ENCODE data around the gene BTN2A1. TPM values are rescaled to one million over a fixed set of nuclear protein-coding genes. Genes with fewer than 3 reads are reported as not detected.
"Not testable (repeated sequence)": the region's sequence is repeated elsewhere in the genome, so short reads cannot be mapped to it uniquely, and the experiment has no call there.

The BTN2A1 gene
- total RNA-seq, 1 donor from 2014 or later = 14.5 TPM

- intact Hi-C loops (cut with DNase I) = no loop called here
- DNase-seq (ENCODE audit: missing footprints) = no peak
- ATAC-seq = no peak
Observed at GRCh38 chr6:26459023-26459810, 1.5 kb downstream of the BTN2A1 start.

- ATAC-seq; DNase-seq (ENCODE audit: missing footprints); intact Hi-C loops (cut with DNase I): not testable (repeated sequence)
Observed at GRCh38 chr6:26461353-26461752, 3.6 kb downstream of the BTN2A1 start.

- ATAC-seq = no peak
- intact Hi-C loops (cut with DNase I) = no loop called here
- DNase-seq (ENCODE audit: missing footprints) = no peak
Observed at GRCh38 chr6:26464014-26464413, 6.3 kb downstream of the BTN2A1 start.

GRCh38 chr6:26464416-26465131, 6.8 kb downstream of the BTN2A1 start:
- intact Hi-C loops (cut with DNase I) = no loop called here
- no peak for ATAC-seq
- no peak for DNase-seq (ENCODE audit: missing footprints)

GRCh38 chr6:26465776-26466175, 8.0 kb downstream of the BTN2A1 start:
- no peak for DNase-seq (ENCODE audit: missing footprints)
- intact Hi-C loops (cut with DNase I) = no loop called here
- no peak for ATAC-seq

- no peak for DNase-seq (ENCODE audit: missing footprints)
- no peak for ATAC-seq
- intact Hi-C loops (cut with DNase I) = no loop called here
Observed at GRCh38 chr6:26468829-26469228, 11.1 kb downstream of the BTN2A1 start.

GRCh38 chr6:26470643-26471042, 12.9 kb downstream of the BTN2A1 start:
- no peak for DNase-seq (ENCODE audit: missing footprints)
- intact Hi-C loops (cut with DNase I) = no loop called here
- no peak for ATAC-seq

- no peak for DNase-seq (ENCODE audit: missing footprints)
- no peak for ATAC-seq
- intact Hi-C loops (cut with DNase I) = no loop called here
Observed at GRCh38 chr6:26471970-26472369, 14.2 kb downstream of the BTN2A1 start.

GRCh38 chr6:26472549-26473290, 15.0 kb downstream of the BTN2A1 start:
- DNase-seq (ENCODE audit: missing footprints) (no peak), ATAC-seq (no peak)
- intact Hi-C loops (cut with DNase I) = no loop called here

GRCh38 chr6:26473429-26473757, 15.6 kb downstream of the BTN2A1 start:
- DNase-seq (ENCODE audit: missing footprints) (no peak), ATAC-seq (no peak)
- intact Hi-C loops (cut with DNase I) = no loop called here

GRCh38 chr6:26473758-26474438, 16.1 kb downstream of the BTN2A1 start:
- intact Hi-C loops (cut with DNase I) = loop anchor here (2.0 kb wide), 1 partner anchor 47 kb away; no protein-coding TSS in a partner anchor
- peak; percentile 84 for DNase-seq (ENCODE audit: missing footprints)
- peak; percentile 95 for ATAC-seq

- DNase-seq (ENCODE audit: missing footprints) (no peak), ATAC-seq (no peak)
- intact Hi-C loops (cut with DNase I) = loop anchor here (2.0 kb wide), 1 partner anchor 46 kb away; no protein-coding TSS in a partner anchor
Observed at GRCh38 chr6:26474439-26474881, 16.7 kb downstream of the BTN2A1 start.

- ATAC-seq (no peak), DNase-seq (ENCODE audit: missing footprints) (no peak)
- intact Hi-C loops (cut with DNase I) = loop anchor here (2.0 kb wide), 1 partner anchor 45 kb away; no protein-coding TSS in a partner anchor
Observed at GRCh38 chr6:26475823-26476729, 18.3 kb downstream of the BTN2A1 start.

- ATAC-seq (no peak), DNase-seq (ENCODE audit: missing footprints) (no peak)
- intact Hi-C loops (cut with DNase I) = no loop called here
Observed at GRCh38 chr6:26476896-26477295, 19.1 kb downstream of the BTN2A1 start.

GRCh38 chr6:26477426-26477825, 19.7 kb downstream of the BTN2A1 start:
- ATAC-seq = no peak
- intact Hi-C loops (cut with DNase I) = no loop called here
- no peak for DNase-seq (ENCODE audit: missing footprints)

GRCh38 chr6:26478100-26478984, 20.6 kb downstream of the BTN2A1 start:
- intact Hi-C loops (cut with DNase I) = no loop called here
- ATAC-seq = no peak

GRCh38 chr6:26478985-26479278, 21.2 kb downstream of the BTN2A1 start:
- ATAC-seq (no peak), DNase-seq (ENCODE audit: missing footprints) (no peak)
- intact Hi-C loops (cut with DNase I) = no loop called here

More at GRCh38 chr6:26478100-26478984, 20.6 kb downstream of the BTN2A1 start:
- no peak for DNase-seq (ENCODE audit: missing footprints)

All from Right ventricle myocardium inferior (tissue), 1 donor.